Retina (tissue), 1 donor: ENCODE data around the gene SLC5A2.
"Not testable (repeated sequence)": the region's sequence is repeated elsewhere in the genome, so short reads cannot be mapped to it uniquely, and the experiment has no call there.

Experiments used
- DNase-seq: peaks from one replicate; pipeline ENCODE4 v3.0.0-alpha.2; 2016

SLC5A2 gene

DNA sequence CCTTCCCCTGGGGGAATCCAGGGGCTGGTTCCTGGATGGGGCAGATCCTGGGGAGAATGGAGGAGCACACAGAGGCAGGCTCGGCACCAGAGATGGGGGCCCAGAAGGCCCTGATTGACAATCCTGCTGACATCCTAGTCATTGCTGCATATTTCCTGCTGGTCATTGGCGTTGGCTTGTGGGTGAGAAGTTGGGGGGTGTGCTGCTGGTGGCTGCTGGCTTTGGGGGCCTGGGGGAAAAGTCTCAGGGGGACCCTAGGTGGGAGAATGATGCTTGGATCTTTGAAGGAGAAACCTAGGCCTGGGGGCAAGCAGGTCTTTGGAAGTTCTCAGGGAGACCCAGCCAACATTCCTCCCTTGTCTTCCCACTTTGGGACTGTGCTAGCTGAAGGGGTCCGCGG lies at the start of gene SLC5A2:
SLC5A2 (plus strand) TSS at position 43 of the 400 bp plus-strand sequence; CDS start at position 57, 14 bp downstream.
- no peak for DNase-seq

DNA sequence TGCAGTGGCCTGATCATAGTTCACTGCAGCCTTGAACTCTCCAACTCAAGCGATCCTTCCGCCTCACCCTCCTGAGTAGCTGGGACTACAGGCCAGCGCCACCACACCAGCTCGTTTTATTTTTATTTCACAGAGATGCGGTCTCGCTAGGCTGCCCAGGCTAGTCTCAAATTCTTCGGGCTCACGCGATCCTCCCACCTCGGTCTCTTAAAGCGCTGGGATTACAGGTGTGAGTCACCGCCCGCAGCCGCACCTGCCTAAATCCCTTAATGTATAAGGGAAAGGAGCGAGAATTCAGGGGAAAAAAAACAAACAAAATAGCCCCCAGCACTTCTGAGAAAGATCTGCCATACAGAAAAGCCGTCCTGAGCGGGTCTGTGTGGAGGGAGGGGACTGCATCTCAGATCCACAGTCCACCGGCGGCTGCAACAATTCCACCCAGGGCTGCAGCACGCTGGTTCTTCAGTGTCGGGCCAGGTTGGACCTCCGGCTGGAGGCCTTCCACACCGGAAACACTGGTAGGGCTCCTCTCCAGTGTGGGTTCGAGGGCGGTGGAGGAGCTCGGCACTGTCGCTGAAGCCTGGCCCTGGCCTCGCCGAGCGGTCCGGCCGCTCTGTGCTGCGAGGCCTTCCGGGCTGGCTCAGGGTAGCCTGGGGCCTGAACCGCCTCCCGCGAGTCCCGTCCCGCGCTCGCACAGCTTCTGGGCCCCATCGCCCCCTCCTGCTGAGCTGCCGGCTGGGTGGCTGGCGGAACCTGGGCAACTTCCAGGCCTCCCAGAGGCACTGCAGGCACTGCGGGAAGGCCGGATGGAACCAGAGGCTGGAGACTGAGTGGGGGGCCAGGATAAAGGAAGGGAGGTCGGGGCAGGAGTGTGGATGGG lies 47.3 kb upstream of the SLC5A2 start:
- no peak for DNase-seq

DNA sequence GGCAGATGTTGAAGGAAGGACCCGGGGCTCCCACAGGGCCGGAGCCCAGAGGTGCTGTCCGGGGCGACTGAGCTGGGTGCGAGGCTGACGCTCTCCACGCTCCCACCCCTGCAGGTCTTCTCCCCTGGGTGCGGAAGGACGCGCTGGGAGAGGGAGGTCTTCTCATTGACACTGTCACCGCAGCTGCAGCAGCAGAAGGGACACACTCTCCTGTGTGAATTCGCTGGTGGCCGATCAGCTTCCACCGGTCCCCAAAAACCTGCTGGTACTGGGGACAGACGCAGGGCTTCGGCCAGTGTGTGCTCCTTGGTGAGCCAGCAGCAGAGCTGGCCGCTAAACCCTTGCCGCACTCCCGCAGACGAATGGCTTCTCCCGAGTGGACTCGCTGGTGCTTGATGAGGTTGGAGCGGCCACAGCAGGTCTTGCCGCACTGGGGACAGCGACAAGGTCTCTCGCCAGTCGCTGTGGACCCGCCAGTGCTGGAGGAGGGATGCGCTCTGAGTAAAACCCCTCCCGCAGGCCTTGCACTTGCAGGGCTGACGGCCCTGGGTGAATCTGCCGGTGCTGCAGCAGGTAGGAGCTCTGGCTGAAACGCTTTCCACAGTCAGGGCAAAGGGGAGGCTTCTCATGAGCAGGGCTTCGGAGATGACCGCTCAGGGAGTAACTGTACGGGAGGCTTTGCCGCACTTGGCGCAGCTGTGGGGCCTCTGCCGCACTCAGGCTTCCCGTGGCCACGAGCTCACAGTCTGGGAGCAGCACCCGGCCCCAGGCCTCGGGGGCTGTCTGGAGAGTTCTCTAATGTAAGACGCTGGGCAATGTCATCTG lies 46.5 kb upstream of the SLC5A2 start:
- DNase-seq: no peak

DNA sequence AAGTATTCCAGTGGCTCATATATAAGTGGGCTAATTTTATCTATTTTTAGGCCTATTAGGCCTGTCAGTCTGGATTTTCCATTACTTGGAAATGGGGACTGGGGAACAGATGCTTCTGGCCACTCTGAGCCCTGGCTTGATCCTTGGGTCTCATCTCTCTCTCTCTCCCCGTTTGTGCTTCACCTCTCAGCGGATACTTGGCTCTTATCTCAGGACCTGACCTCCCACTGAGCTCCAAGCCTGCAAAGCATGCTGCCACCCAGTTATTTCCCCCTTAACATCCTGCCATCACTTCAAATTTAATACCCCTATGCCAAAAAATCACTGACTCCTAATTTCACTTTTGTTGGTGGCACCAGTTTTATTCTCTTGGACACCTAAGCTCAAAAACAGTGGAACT lies 44.5 kb upstream of the SLC5A2 start:
- DNase-seq: no peak

DNA sequence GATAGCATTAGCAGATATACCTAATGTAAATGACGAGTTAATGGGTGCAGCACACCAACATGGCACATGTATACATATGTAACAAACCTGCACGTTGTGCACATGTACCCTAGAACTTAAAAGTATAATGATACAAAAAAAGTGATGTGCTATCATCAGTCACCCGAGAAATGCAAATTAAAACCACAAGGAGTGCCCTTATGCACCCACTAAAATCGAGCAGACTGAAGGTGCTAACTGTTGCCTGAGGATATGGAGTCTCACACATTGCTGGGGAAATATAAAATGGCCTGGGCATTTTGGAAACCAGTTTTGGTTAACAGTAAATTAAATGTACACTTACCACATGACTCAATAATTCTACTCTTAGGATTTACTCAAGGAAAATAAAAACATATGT lies 43.9 kb upstream of the SLC5A2 start:
- not testable (repeated sequence) for DNase-seq

DNA sequence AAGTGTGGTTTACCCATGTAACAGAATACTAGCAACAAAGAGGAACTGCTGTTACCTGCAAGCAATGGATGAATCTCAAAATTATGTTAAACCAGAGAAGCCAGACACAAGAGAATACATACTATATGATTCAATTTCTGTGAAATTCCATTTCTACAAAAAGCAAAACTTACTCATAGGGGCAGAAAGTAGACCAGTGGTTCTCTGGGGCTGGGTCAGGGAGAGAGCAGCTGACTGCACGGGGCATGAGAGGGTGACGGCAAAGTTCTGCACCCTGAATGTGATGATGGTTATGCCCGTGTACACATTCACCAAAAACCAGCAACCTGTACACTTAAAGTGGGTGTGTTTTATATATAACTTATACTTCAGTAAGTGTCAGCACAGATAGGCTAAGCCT lies 43.4 kb upstream of the SLC5A2 start:
- no peak for DNase-seq

DNA sequence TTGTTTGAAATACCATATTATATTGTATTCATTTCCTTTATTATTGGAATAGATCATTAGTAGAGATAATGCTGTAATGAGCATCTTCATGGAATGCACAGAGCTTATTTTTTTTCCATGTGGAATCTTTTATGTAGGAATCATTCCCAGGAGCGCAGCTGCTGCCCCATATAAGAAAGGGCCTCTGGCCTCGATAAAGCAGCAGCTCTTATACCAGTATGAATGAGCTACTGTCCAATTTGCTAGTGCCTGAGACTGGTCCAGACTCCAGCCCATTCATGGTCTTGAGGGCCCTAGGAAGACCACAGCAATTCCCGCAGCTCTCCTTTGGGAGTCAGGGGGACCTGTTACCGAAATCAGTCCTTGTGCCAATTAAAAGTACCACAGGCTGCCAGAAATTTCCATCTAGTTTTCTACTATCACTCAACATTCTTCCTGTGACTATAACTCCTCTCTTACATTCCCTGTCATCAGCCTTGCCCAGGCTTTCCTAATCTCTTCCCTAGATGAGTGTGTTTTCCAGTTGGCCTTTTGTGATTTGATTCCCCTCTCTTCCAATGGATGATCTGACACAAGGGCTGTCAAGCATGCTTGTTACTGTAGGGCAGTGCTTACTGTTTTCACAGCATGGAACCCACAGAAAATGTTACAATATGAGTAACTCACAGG lies 42.3 kb upstream of the SLC5A2 start:
- DNase-seq: no peak

DNA sequence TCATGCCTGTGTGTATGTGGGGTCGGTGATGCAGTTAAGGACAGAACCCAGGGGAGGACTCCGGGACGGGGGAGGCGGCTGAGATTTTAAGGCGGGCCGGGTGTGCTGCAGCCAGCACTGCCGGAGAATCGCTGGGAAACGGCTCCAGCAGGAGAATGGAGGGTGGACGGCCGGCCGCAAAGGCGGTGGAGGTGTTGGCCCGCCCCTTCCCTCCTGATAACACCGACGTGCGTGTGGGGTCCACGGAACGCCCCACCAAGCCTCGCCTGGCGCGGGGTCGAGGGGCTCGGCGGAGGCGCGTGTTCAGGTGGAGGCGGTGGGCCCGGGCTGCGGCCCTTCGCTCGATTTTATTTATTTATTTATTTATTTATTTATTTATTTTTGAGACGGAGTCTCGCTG lies 41.0 kb upstream of the SLC5A2 start:
- no peak for DNase-seq

DNA sequence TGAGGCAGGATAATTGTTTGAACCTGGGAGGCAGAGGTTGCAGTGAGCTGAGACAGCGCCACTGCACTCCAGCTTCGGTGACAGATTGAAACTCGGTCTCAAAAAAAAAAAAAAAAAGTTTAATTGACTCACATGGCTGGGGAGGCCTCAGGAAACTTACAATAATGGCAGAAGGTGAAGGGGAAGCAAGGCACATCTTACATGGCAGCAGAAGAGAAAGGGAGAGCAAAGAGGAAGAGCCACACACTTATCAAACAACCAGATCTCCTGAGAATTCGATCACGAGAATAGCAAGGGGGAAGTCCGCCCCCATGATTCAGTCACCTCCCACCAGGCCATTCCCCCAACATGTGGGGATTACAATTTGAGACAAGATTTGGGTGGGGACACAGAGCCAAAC lies 37.0 kb upstream of the SLC5A2 start:
- not testable (repeated sequence) for DNase-seq

DNA sequence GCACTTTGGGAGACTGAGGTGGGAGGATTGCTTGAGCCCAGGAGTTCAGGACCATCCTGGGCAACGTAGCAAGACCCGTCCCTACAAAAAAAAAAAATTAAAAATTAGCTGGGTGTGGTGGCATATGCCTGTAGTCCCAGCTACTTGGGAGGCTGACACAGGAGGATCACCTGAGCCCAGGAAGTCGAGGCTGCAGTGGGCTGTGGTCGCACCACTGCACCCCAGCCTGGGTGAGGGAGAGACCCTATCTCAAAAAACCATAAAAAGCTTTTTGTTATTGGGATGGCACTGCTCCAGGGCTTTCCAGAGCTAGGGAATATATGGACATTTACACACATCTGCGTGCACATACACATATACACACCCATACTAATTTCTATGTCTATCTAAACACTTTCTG lies 31.7 kb upstream of the SLC5A2 start:
- no peak for DNase-seq

DNA sequence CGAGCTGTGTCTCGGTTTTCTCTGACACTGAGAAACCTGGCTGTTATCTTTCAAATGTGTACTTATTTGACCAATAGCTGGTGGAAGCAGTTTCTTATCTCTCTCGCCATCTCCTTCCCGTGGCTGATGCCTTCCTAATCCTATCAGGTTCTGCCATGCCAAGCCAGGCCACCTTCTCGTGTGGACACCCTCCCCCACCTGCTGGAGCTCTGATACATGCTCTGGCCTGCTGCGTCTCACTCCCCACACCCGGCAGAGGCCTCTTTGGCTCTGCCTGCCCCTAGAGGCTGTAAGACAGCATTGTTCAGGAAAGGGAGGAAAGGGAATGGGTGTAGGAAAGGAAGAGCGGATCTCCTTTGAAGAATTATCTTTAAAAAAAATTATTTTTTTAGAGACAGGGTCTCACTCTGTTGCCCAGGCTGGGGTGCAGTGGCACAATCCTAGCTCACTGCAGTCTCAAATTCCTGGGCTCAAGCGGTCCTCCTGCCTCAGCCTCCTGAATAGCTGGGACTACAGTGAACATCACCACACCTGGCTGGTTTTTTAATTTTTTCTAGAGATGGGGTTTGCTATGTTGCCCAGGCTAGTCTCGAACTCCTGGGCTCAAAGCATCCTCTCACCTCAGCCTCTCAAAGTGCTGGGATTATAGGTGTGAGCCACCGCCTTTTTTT lies 31.1 kb upstream of the SLC5A2 start:
- peak; percentile 52 for DNase-seq

DNA sequence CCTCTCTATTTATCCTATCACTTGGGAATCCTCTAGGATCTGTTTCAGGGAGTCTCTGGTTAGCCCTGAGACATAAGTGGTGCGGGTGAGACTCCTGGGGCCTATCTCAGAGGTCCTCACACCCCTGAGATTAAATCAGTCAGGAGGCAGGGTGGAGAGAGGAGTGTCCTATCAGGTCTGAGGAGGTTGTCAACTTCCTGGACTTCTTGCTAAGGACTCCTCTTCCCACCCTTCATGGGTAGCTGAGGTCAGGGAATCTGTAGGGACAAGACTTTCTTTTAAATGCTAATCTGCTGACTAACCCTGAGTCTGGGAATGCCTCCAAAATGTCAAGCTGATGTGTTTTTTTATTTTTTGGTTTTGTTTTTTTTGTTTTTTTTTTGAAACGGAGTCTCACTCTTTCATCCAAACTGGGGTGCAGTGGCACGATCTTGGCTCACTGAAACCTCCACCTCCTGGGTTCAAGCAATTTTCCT lies 30.3 kb upstream of the SLC5A2 start:
- DNase-seq: no peak

DNA sequence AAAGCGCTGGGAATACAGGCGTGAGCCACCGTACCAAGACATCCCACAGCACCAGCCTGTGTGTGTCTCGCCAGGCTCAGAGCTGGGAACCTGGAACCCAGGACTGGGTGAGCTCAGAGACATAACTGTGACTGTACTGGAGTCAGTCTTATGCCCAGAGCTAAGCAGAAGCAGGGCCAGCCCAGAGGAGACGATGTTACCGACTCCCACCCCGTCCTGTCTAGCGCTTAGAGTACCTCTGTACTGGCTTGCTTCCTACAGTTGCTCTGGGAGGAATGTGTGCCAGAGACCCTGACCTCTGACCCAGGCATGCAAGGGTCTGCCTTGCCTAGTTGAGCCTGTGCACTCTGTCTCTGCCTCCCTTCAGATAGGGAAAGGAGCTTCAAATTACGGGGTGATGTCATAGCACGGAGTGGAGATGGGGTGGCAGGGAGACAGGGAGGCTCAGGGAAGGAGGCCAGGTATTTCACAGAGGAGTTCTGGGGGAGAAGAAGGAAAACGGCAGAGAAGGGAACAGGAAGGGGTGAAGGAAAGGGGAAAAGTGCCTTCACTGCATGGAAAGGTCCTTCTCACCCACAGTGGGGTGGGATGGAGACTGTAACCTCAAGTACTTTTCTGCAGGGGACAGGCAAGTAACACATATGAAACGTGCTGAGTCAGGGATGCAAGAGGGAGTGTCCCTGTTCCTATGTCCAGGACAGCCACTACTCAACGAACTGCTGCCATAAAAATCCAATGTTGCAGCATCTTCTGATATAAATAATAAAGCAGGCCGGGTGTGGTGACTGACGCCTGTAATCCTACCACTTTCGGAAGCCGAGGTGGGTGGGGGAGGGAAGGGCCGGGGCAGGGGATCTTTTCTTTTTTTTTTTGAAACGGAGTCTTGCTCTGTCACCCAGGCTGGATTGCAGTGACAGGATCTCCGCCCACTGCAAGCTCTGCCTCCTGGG lies 29.4 kb upstream of the SLC5A2 start:
- DNase-seq: no peak

DNA sequence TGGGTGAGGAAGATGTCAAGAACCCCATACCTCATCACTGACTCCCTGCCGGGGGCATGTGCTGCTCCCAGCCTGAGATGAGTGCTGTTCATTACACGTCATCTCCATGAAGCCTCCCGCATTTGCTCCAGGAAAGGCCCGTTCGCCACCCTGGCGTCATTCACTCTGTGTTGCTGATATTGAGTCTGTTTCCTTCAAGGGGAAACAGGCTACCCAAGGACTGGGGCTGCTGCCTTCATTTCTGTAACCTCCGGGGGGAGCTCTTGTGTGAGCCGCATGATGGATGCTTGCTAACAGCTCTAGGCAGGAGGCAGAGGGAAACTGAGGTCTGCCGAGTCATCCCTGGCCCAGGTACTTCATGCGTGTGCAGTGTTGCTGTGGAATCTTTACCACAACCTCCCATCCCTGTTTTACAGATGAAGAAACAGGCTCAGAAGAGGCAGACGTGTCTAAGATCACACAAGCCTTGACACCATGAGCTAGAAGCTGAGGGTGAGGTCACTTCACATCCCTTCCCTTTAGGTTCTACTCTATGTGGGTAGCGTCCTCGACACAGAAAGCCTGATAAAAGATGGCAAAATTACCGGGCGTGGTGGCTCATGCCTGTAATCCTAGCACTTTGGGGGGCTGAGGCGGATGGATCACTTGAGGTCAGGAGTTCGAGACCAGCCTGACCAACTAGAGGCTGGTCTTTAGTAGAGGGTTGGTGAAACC lies 27.2 kb upstream of the SLC5A2 start:
- no peak for DNase-seq

DNA sequence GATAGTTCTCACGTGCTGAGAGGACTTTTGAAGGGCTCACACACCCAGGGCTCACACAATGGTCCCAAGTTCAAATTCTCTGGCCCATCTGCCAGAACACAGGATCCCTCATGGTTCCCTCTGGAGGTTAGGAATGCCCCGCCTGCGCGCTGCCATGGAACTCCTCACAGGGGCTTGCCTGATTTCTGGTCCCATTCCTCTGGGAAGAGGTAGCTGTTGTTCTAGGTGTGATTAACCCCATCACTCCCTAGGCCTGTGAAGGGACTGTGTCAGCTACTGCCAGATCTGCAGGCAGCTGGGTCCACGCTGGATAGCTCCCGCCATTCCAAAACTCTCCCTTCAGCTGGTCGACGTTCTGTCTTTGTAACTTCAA lies 25.9 kb upstream of the SLC5A2 start:
- no peak for DNase-seq

DNA sequence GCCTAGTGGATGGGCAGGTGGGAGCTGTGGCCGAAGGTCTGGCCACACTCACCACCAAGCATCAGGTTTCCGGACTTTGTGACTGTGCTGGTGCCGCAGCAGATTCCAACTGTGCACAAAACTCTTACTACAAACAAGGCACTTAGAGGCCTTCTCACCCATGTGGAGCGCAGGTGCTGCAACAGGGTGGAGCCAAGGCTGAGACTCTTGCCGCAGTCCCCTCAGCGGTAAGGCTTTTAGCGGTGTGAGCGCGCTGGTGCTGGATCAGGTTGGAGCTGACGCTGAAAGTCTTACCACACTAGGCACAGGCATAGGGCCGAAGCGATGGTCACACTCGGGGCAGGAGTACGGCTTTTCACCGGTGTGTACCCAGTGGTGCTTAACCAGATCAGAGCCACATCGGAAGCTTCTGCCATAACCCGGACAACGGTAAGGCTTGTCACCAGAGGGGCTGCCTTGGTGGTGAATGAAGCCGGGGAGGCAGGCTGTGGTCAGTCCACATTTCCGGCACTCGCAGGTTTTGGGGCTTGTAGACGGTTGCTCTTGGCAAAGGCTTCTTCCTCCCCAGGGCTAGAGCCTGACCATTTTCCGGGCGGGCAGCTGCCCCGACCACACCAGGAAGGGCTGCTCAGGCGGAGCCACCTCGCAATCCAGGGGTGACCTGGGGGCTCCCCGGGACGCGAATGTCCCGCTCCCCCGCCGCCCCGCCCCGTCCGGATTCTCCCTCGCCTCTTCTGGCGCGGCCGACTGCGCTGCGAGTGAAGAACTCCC lies 24.7 kb upstream of the SLC5A2 start:
- peak; percentile 51 for DNase-seq

DNA sequence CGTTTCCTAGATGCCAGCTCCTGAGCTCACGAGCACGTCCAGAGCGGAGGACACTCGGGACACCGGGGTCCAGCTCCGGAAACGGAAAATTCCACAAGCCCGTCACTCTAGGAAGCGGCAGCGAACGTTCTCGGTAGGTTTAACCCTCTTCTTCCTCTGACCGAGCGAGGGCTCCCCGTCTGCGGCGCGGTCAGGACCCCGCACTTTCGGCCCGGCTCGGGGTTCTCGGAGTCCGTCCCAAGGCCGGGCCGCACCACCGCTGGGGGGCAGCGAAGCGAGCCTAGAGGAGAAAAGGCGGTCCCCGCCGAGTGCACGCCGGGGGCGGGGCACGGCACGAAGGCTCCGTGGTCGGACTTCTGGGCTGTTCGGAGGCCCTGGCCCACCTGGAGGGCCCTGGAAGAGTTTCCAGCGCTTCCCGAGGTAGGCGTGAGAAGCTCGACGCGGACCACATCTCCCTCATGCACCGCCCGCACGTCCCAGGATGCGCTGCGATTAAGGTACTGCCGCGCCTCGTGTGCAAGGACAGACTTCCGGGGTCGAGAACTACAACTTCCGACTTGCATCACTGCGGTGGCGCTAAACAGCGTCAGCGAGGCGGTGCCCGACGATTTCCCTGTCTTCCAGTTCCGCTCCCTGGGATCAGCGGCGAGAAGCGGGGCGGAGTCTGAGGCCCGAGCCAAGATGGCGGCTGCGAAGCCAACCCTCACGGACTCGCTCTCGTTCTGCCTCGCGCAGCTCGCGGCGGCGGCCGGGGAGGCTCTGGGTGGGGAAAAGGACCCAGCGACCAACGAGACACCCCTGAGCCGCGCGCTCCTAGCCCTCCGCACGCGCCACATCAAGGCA lies 23.9 kb upstream of the SLC5A2 start, which contains the start of gene ARMC5:
ARMC5 (plus strand) TSS at position 658 of the 843 bp plus-strand sequence; CDS start at position 682, 24 bp downstream.
- DNase-seq: peak; percentile 100

DNA sequence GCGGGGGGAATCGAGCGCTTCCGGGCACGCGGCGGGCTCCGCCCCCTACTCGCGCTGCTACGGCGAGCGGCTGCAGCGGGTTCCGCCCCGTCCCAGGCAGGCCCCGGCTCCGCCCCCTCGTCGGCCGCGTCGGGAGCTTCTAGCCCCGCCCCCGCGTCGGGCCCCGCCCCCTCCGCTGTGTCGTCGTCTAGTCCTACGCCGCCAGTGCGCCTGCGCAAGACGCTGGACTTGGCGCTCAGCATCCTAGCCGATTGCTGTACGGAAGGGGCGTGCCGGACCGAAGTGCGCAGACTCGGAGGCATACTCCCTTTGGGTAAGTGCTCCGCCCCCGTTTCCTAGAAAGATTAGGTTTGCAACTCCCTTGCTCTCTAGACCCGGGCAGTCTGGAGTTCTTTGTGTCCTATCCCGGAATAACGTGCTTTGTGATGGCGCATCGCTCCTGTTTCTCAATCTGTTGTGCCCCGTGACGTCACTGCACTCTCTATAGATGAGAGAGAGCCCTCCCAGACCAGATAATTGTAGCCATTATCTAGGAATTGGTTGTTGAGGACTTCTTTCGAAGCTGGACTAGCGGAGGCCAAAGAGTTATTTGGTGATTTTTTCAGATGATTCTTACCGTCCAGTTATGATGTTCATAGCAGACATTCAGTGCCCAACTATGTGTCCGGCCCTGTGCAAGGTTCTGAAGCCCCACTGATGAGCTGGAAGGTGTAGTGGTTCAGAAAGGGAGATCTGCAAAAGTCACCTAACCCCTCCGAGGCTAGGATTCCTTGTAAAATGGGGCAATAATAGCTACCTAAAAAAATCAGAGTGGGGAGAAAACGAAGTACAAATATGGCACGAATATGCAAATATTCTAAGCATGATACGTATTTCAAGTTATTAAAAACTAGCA lies 23.0 kb upstream of the SLC5A2 start:
- peak; percentile 100 for DNase-seq
